ENCODE results near the gene CASP5.
A peak's percentile ranks its signal among the peaks of the same experiment; 100 is the strongest.
"Not testable (repeated sequence)": the region's sequence is repeated elsewhere in the genome, so short reads cannot be mapped to it uniquely, and the experiment has no call there.

CASP5 gene

GRCh38 chr11:105033343-105033742, 10.4 kb upstream of the CASP5 start:
- DNase-seq, result peak; percentile 49

- DNase-seq, result no peak
Observed at GRCh38 chr11:105032495-105032894, 9.5 kb upstream of the CASP5 start.

- no peak for DNase-seq
Observed at GRCh38 chr11:105027678-105028077, 4.7 kb upstream of the CASP5 start.

GRCh38 chr11:105024394-105024793, 1.4 kb upstream of the CASP5 start:
- no peak for DNase-seq

GRCh38 chr11:105022527-105022926, 441 bp downstream of the CASP5 start:
- no peak for DNase-seq

GRCh38 chr11:105007463-105007862, 15.5 kb downstream of the CASP5 start:
- no peak for DNase-seq

GRCh38 chr11:105005451-105005845, 17.5 kb downstream of the CASP5 start:
- no peak for DNase-seq

- no peak for DNase-seq
Observed at GRCh38 chr11:105004021-105004420, 18.9 kb downstream of the CASP5 start.

GRCh38 chr11:105003151-105003550, 19.8 kb downstream of the CASP5 start:
- no peak for DNase-seq

GRCh38 chr11:105000797-105001196, 22.2 kb downstream of the CASP5 start:
- peak; percentile 42 for DNase-seq

- no peak for DNase-seq
Observed at GRCh38 chr11:105000167-105000566, 22.8 kb downstream of the CASP5 start.

GRCh38 chr11:104999721-105000120, 23.2 kb downstream of the CASP5 start:
- DNase-seq, result no peak

GRCh38 chr11:104997288-104997687, 25.7 kb downstream of the CASP5 start:
- no peak for DNase-seq

- DNase-seq, result no peak
Observed at GRCh38 chr11:104995001-104995408, 28.0 kb downstream of the CASP5 start.

- no peak for DNase-seq
Observed at GRCh38 chr11:104992781-104993180, 30.2 kb downstream of the CASP5 start.

GRCh38 chr11:104991994-104992393, 31.0 kb downstream of the CASP5 start:
- DNase-seq, result no peak

GRCh38 chr11:104984808-104985207, 38.2 kb downstream of the CASP5 start:
- DNase-seq, result no peak

GRCh38 chr11:104979839-104980238, 43.1 kb downstream of the CASP5 start:
- no peak for DNase-seq

GRCh38 chr11:104973616-104974015, 49.4 kb downstream of the CASP5 start:
- no peak for DNase-seq

GRCh38 chr11:104972924-104973323, 50.0 kb downstream of the CASP5 start:
- not testable (repeated sequence) for DNase-seq

GRCh38 chr11:104970756-104971155, 52.2 kb downstream of the CASP5 start:
- no peak for DNase-seq

- no peak for DNase-seq
Observed at GRCh38 chr11:104968856-104969776, 53.9 kb downstream of the CASP5 start.

GRCh38 chr11:104968355-104968855, 54.6 kb downstream of the CASP5 start, which contains the start of gene CASP4:
TSS of gene CASP4 (minus strand) at chr11:104968574. CDS start at chr11:104968525, 49 bp downstream.
- no peak for DNase-seq

Data from CD4-positive, alpha-beta T cell treated with Interleukin-15 for 1 hour (primary cell).